Nucleus accumbens (tissue), 56 donors: Measurements from ENCODE around the gene CASP9.
"Not testable (repeated sequence)": the region's sequence is repeated elsewhere in the genome, so short reads cannot be mapped to it uniquely, and the experiment has no call there.

Source experiments
- DNase-seq, 56 donors: peaks; one replicate each; lab custom pipeline; 2025; lab: John Stamatoyannopoulos, UW

CASP9 gene

GRCh38 chr1:15475752-15476314 is 48.2 kb downstream of the CASP9 start, which contains the start of gene CELA2B:
Gene CELA2B, plus strand, starts transcription at chr1:15476104. Its CDS starts 22 bp downstream, at chr1:15476126.
- no peak for DNase-seq

DNA sequence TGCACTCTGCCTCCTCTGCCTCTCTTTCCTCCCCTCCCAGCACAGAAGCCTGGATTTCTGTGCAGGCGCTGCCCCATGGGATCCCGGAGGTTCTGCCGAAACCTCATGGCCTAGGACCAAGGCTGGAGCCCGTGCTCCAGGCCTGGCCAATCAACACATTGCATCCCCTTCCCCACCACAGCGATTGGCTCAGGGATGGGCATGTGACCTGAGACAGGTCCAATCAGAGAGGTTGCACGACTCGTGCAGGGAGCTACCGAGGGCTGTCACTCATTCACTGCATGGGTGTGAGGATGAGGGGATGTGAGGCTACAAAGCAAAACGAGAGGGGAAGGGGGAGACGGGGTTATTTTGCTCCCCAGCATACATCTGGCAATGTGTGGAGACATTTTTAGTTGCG is 51.4 kb downstream of the CASP9 start:
- no peak for DNase-seq

DNA sequence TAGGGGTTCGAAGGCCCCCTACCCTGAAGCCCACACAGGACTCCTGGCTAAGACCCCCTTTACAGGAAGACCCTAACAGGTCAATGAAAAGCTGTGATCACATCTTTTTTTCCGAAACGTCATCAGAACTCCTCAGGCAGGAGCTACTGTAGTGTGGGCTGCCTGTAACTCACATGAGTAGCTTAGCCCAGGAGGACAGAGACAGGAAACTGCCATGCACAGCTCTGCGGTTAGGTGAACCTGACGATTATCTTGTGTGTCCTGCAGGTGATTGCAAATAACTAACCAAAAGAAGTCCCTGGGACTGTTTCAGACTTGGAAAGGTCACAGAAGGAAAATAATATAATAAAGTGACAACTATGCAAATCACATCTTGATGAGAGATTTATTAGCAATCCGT is 52.3 kb downstream of the CASP9 start:
- not testable (repeated sequence) for DNase-seq

- not testable (repeated sequence) for DNase-seq
Observed at GRCh38 chr1:15471067-15471466, 52.9 kb downstream of the CASP9 start.

DNA sequence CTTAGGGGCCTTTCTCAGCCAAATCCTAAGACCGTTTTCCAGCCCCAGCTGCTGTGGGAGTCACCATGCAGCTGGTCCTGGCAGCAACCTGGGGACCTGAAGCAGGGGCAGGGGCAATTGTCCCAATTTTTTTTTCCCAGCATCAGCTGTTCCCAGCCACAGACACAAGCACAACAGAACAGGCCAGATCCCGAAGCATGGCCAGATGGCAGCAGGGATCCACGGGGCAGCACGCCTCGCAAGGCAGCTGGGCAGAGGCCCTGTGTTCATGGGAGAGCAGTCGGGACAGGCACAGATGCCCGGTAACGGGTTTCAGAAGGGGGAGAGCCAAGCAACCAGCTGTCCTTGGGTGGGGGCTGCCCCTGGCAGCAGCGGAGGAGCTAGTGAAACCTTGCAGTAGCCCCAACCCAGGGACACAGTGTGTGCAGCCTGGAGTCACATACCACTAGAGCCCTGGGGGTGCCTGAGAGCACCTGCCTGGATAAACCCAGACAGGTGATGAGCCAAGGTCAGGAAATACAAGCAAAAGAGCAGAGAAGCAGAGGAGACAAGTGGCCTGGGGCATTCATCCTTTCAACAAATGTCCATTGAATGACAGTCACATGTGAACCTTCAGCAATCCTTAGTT is 54.1 kb downstream of the CASP9 start:
- DNase-seq: peak in 17 of 56 donors; percentile 0 to 22 (median 7)

GRCh38 chr1:15469361-15469760 is 54.7 kb downstream of the CASP9 start:
- no peak for DNase-seq

- DNase-seq: no peak
Observed at GRCh38 chr1:15468145-15468544, 55.9 kb downstream of the CASP9 start.

- DNase-seq: not testable (repeated sequence)
Observed at GRCh38 chr1:15466955-15467625, 56.9 kb downstream of the CASP9 start.

GRCh38 chr1:15465674-15466073 is 58.3 kb downstream of the CASP9 start:
- DNase-seq: no peak

DNA sequence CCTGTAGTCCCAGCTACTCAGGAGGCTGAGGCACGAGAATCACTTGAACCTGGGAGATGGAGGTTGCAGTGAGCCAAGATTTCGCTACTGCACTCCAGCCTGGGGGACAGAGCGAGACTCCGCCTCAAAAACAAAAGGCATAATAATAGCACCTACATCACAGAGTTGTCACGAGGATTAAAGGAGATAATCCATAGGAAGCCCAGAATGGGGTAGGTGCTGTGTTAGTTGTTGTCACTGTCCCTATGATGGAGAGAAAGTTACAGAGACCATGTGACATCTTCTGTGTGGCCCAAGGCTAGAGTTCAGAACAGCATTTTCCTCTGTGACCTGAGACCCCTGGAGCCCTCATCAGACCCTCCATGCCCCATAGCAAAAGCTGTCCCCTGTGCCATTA is 60.1 kb downstream of the CASP9 start:
- not testable (repeated sequence) for DNase-seq

DNA sequence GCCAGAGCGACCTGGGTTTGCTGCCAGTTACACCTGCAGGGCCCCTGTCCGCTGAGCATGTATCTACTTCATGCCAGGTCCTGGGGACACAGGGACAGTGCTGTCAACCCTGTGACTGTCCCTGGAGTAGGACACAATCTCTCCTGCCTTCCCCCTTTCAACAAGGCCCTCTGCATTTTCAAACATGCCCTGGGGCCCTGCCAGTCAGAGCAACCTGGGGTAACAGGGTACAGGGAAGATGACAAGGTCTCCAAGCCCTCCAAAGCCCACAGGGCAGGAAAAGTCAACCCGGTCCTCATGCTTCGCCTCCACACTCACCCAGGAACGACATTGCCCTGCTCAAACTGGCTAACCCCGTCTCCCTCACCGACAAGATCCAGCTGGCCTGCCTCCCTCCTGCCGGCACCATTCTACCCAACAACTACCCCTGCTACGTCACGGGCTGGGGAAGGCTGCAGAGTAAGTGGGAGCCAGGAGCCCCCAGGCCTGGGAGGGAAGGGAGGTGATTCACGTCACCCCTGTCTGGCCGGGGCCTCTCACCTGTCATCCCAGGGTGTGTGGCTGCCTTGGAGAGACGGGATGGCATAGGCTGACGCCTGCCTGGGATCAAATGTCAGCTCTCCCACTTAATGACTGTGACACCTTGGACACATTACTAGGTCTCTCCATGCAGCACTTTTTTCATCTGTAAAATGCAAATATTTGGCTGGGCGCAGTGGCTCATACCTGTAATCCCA is 60.8 kb downstream of the CASP9 start:
- DNase-seq: not testable (repeated sequence)

GRCh38 chr1:15460708-15461095 is 63.3 kb downstream of the CASP9 start:
- DNase-seq: no peak

GRCh38 chr1:15459771-15460707 is 64.0 kb downstream of the CASP9 start:
- DNase-seq: peak in 1 of 56 donors; percentile 3

DNA sequence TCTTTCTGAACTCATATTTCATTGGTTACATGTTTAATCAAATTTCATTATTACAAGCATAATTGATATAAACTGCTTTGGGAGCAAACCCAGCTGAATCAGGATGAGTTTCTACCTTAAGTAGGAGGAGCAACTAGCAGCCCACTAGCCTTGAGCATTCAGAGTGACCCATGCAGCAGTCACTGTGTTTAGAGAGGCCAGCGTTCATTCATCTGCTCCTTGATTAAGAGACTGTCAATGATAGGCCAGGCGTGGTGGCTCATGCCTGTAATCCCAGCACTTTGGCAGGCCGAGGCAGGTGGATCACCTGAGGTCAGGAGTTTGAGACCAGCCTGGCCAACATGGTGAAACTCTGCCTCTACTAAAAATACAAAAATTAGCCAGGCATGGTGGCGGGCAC is 65.6 kb downstream of the CASP9 start:
- not testable (repeated sequence) for DNase-seq

DNA sequence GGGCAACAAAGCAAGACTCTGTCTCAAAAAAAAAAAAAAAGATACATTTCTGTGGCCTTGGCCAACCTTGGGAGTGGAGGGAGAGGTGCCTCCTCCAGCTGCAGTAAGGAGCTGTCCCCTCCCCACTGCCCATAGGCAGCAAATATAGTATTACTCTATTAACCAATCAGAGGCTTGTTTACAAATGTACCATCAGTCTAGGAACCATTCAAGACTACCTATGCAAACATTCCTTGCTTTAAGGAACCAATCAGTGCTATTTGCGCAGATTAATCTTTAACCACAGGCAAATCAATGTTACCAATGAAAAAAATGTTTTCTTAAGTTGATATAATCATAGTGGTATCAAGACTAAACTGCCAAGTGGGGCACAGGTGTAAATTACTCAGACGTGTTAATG is 66.4 kb downstream of the CASP9 start:
- DNase-seq: no peak

DNA sequence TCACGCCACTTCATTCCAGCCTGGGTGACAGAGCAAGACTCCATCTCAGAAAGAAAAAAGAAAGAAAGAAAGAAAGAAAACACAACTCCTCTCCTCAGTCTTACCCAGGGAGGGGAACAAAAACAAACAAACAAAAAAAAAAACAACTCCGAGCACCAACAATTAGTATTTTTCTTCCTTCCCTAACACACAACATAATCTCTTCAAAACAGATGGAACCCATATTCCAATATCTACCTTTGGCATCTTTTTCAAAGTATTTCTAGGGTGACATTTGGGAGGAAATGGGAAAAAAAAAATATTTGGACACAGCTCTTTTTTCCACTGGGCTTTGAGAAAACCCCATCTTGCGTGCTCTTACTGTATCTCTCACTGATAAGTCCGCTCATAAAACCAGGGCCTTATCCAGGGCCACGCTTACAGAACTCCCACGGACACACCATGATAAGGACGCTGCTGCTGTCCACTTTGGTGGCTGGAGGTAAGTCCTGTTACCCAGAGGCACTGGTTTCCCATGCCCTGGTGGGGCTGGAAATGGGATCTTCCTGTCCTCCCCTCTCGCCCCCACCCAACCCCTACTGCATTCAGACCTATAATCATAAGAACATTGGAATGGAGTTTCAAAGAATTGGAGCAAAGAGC is 67.6 kb downstream of the CASP9 start, which contains the start of gene CELA2A:
Gene CELA2A, plus strand, starts transcription at position 420 of the 642 bp plus-strand sequence. Its CDS starts 22 bp downstream, at position 442.
- DNase-seq: no peak

- no peak for DNase-seq
Observed at GRCh38 chr1:15455522-15455921, 68.5 kb downstream of the CASP9 start.

- no peak for DNase-seq
Observed at GRCh38 chr1:15454256-15454655, 69.8 kb downstream of the CASP9 start.

- DNase-seq: no peak
Observed at GRCh38 chr1:15453734-15454133, 70.3 kb downstream of the CASP9 start.
